GM23338 (cell line): ENCODE data around the gene SRGN.

Source experiments
- EZH2 ChIP-seq: fragments of 200-600 bp; sonication (generic); IDR thresholded peaks from one replicate; pipeline ENCODE4 v1.8.0; 2017; ENCODE audit warnings: antibody characterized with exemption, mild to moderate bottlenecking, low read depth; ENCODE audit not compliant: unreplicated experiment
- EZH2phosphoT487 ChIP-seq: fragments of 200-600 bp; sonication (generic); IDR thresholded peaks from one replicate; pipeline ENCODE4 v1.8.1; 2018; ENCODE audit warnings: antibody characterized with exemption; ENCODE audit not compliant: unreplicated experiment
- JUNB ChIP-seq: IDR thresholded peaks from one replicate; pipeline ENCODE4 v1.6.1; 2016; ENCODE audit warnings: antibody characterized with exemption; ENCODE audit not compliant: unreplicated experiment
- TF ChIP-seq, protein P1 (sequence below), 2 experiments: fragments of 200-600 bp in 1 of 2; sonication (generic) in 1 of 2; conservative IDR thresholded peaks; 2 replicates each; pipeline versions ENCODE4 v1.5.1 to v1.6.1; 2016 to 2017; ENCODE audit warnings: antibody characterized with exemption in 2 of 2, low read depth in 2 of 2, mild to moderate bottlenecking in 2 of 2, moderate library complexity in 1 of 2
- TF ChIP-seq, protein P2 (sequence below): IDR thresholded peaks from one replicate; pipeline ENCODE4 v1.6.1; 2018; ENCODE audit warnings: antibody characterized with exemption; ENCODE audit not compliant: unreplicated experiment

DNA sequence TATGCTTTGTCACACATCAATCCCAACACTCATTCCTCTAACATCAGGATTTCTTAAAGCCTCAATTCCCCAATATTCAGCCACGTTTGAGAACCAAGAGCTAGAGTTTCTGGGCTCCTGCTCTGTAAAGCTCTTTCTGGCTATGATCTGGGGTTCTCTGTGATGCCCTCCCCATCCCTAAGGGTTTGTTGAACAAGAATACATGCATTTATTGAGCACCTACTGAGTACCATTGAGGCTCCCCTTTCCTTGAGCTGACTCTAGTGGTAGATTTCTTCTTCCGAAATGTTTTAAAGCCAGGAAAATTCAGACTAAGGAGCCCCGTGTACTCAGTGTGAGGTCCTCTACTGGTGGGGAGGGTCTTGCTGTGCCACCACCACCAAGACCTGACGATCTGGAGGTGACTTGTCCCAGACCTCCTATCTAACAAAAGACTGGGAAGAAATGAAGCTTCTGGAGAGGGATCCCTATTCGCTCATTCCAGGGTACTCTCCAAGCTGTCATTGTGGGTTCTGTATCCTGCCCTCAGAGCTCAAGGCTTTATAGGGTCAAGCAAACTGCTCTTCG, 23.1 kb upstream of the SRGN start:
- TF ChIP-seq EZH2phosphoT487, result no peak
- TF ChIP-seq, protein P1, sequence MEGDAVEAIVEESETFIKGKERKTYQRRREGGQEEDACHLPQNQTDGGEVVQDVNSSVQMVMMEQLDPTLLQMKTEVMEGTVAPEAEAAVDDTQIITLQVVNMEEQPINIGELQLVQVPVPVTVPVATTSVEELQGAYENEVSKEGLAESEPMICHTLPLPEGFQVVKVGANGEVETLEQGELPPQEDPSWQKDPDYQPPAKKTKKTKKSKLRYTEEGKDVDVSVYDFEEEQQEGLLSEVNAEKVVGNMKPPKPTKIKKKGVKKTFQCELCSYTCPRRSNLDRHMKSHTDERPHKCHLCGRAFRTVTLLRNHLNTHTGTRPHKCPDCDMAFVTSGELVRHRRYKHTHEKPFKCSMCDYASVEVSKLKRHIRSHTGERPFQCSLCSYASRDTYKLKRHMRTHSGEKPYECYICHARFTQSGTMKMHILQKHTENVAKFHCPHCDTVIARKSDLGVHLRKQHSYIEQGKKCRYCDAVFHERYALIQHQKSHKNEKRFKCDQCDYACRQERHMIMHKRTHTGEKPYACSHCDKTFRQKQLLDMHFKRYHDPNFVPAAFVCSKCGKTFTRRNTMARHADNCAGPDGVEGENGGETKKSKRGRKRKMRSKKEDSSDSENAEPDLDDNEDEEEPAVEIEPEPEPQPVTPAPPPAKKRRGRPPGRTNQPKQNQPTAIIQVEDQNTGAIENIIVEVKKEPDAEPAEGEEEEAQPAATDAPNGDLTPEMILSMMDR (conservative IDR thresholded peaks at IDR 0.05; ENCODE audit: low read depth in 2 of 2), result no peak
- TF ChIP-seq, protein P2, sequence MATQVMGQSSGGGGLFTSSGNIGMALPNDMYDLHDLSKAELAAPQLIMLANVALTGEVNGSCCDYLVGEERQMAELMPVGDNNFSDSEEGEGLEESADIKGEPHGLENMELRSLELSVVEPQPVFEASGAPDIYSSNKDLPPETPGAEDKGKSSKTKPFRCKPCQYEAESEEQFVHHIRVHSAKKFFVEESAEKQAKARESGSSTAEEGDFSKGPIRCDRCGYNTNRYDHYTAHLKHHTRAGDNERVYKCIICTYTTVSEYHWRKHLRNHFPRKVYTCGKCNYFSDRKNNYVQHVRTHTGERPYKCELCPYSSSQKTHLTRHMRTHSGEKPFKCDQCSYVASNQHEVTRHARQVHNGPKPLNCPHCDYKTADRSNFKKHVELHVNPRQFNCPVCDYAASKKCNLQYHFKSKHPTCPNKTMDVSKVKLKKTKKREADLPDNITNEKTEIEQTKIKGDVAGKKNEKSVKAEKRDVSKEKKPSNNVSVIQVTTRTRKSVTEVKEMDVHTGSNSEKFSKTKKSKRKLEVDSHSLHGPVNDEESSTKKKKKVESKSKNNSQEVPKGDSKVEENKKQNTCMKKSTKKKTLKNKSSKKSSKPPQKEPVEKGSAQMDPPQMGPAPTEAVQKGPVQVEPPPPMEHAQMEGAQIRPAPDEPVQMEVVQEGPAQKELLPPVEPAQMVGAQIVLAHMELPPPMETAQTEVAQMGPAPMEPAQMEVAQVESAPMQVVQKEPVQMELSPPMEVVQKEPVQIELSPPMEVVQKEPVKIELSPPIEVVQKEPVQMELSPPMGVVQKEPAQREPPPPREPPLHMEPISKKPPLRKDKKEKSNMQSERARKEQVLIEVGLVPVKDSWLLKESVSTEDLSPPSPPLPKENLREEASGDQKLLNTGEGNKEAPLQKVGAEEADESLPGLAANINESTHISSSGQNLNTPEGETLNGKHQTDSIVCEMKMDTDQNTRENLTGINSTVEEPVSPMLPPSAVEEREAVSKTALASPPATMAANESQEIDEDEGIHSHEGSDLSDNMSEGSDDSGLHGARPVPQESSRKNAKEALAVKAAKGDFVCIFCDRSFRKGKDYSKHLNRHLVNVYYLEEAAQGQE, result no peak
- TF ChIP-seq JUNB, result no peak
- no peak for TF ChIP-seq EZH2
